Dedifferentiated amniotic fluid mesenchymal stem cell (primary cell): ENCODE data around the gene SLC24A5.

Experiments used
- DNase-seq: peaks from one replicate; pipeline ENCODE4 v3.0.0-alpha.2; 2016; ENCODE audit errors: extremely low spot score

The SLC24A5 gene

GRCh38 chr15:48186271-48186670, 65.5 kb downstream of the SLC24A5 start:
- no peak for DNase-seq

GRCh38 chr15:48190932-48191573, 70.3 kb downstream of the SLC24A5 start:
- peak; percentile 37 for DNase-seq

GRCh38 chr15:48191574-48192225, 70.9 kb downstream of the SLC24A5 start, which contains the start of gene CTXN2:
Gene CTXN2 (plus strand): TSS chr15:48191665. CDS start chr15:48201301, 9,636 bp downstream.
- DNase-seq = no peak
